Activated CD8-positive, alpha-beta memory T cell treated with anti-CD3 and anti-CD28 coated beads, Interleukin-2, amount 50 U/mL, for 24 hours (primary cell): ENCODE data around the gene LGR5.

Source experiments
- DNase-seq: peaks from one replicate; pipeline ENCODE4 v3.0.0-alpha.2; 2020; ENCODE audit errors: extremely low read depth

Gene LGR5, protein sequence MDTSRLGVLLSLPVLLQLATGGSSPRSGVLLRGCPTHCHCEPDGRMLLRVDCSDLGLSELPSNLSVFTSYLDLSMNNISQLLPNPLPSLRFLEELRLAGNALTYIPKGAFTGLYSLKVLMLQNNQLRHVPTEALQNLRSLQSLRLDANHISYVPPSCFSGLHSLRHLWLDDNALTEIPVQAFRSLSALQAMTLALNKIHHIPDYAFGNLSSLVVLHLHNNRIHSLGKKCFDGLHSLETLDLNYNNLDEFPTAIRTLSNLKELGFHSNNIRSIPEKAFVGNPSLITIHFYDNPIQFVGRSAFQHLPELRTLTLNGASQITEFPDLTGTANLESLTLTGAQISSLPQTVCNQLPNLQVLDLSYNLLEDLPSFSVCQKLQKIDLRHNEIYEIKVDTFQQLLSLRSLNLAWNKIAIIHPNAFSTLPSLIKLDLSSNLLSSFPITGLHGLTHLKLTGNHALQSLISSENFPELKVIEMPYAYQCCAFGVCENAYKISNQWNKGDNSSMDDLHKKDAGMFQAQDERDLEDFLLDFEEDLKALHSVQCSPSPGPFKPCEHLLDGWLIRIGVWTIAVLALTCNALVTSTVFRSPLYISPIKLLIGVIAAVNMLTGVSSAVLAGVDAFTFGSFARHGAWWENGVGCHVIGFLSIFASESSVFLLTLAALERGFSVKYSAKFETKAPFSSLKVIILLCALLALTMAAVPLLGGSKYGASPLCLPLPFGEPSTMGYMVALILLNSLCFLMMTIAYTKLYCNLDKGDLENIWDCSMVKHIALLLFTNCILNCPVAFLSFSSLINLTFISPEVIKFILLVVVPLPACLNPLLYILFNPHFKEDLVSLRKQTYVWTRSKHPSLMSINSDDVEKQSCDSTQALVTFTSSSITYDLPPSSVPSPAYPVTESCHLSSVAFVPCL

GRCh38 chr12:71439613-71440344 lies at the start of gene LGR5:
LGR5 (plus strand) TSS chr12:71439798; CDS start chr12:71440081, 283 bp downstream.
- DNase-seq, result no peak

- DNase-seq, result no peak
Measured at GRCh38 chr12:71392521-71393145, 47.0 kb upstream of the LGR5 start.

DNA sequence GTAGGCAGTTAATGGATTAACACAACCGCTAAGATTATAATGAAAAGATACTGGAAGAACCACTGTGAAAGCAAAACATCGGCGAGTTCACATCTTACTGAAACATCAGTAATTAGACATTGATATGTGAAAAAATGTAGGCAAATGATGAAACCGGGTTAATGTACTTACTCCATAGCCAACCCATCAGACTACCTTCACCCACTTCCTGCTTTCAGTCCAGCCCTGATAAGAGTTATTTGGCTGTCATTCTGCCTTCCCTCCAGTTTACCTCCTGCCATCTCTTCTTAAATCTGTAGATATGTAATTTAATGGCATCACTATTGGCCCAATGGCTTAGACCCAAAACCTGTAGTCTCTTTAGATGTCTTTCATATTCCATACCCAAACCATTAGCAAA lies 46.0 kb upstream of the LGR5 start:
- no peak for DNase-seq

GRCh38 chr12:71397433-71397954 lies 42.1 kb upstream of the LGR5 start:
- no peak for DNase-seq

DNA sequence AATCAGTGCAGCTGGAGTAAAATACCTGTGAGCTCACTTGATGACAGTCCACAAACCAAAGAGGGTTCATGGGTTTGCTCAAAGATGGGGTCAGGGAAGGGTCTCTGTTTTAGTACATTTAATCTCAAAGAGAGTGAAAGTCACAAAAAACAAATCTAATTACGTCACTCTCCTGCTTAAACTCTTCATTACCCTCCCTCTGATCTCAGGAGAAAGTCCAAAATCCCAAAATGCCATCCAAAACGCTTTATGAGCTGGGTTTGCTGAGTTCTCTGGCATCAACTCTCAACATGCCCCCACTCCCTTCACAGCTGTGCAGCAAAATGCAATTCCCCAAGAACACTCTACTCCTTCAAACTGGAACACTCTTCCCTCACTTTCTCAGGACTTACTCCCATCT lies 40.4 kb upstream of the LGR5 start:
- no peak for DNase-seq

DNA sequence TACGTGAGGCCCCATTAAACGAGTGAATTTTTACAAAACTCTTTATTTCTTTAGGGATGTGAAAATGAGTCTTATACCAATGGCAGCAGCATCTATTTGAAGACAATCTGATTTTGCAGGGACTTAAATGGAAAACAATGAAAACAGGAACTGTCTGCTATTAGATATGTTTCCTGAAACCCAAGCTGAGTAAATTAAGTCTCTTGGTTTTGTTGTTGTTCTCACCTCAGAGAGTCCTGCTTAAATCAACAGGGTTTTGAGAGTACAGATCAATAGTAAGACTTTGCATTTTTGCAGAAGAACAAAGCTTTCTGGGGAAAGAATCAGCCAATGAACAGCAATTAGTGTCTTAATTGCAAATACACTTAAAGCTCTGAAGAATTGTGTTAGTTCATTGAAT lies 39.1 kb upstream of the LGR5 start:
- no peak for DNase-seq

DNA sequence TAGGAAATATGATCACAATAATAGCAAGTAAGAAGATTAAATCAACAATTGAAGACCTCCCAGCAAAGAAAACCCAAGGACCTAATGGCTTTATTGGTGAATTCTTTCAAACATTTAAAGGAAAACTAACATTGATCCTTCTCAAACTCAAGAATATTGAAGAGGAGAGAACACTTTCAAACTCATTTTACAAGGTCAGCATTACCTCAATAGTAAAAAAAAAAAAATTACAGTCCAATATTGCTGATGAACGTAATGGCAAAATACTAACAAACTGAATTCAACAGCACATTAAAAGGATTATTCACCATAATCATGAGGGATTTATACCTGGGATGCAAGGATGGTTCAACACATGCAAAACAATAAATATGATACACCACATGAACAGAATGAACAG lies 33.7 kb upstream of the LGR5 start:
- no peak for DNase-seq

DNA sequence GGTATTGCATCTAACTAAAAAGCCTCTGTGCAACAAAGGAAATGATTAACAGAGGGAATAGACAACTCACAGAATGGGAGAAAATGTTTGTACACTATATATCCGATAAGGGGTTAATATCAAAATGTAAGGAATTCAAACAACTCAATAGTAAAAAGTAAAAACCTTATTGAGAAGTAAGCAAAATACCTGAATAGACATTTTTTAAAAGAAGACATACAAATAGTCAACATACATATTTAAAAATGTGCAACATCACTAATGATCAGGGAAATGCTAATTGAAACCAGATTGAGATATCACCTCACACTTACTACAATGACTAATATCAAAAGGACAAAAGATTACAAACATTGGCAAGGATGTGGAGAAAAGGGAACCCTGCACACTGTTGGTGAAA lies 31.9 kb upstream of the LGR5 start:
- no peak for DNase-seq

- no peak for DNase-seq
Measured at GRCh38 chr12:71410844-71411243, 28.8 kb upstream of the LGR5 start.

DNA sequence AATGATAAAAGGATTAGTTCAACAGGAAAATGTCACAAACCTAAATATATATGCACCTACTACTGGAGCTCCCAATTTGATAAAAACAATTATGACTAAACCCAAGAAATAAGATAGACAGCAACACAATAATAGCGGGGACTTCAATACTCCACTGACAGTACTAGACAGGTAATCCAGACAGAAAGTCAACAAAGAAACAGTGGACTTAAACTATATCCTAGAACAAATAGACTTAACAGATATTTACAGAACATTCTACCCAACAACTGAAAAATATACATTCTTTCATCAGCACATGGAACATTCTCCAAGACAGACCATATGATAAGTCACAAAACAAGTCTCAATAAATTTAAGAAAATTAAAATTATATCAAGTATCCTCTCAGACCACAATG lies 28.0 kb upstream of the LGR5 start:
- no peak for DNase-seq

DNA sequence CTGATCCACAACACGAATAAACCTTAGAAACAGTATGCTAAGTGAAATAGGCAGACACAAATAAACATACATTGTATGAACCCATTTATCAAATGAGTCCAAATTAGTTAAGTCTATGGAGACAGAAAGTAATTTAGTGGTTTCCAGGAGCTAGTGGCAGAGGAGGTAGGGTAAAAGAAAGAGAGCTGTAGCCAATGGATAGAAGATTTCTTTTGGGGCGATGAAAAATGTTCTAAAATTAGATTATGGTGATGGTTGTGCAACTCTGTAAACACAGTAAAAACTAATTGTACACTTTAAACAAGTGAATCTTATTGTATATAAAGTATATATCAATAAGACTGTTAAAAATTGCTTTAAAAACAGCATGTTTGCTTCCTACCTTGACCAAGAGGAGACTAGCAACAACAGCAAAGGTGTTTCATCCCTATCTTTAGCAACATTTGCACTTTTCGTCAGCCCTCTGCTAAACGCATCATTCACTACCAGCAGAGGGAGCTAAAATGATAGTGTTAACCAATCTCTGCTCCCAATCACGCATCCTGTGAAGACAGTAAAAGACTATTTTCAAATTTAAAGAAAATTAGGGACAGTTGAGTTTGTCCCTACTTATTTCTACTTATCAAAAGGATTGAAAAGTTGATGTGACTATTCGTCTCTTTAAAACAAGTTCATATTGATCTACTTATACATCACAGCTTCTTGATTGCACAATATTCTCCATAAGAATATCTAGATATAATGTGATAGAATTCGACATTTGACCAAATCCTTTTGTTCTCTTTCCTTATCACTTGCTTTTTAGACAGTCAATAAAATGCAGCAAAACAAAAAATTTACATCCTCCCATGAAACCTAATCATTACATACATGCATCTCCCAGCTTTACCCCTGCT lies 24.0 kb upstream of the LGR5 start:
- DNase-seq, result no peak

- no peak for DNase-seq
Measured at GRCh38 chr12:71417181-71417580, 22.4 kb upstream of the LGR5 start.

DNA sequence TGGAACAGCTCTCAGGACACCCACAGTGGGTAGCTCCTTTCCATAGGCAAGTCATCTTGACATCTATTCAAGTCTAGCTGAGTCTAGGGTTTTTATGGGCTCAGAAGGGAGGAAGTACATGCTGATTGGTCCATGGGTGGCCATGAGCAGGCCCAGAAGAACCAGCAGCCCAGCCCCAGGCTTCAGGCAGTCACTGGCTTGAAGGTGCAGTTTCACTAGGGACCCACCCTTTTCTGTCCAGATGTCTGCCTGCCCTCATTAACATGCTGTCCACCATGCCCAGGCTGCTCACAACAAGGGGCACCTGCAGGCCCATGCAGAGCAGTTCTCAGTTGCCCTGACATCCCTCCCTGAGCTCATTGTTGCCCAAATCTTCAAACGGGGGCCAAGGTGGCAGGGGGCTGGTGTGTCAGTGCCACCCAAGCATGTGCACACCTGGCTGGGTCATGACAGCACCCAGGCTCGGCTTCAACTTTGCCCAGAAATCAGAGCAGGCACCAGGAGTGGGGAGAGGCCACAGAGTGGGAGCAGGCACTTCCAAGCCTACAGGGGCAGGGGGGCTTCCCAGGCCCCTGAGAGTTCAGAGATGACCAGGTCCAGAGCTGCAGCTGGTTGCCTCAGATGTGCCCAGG lies 18.7 kb upstream of the LGR5 start:
- no peak for DNase-seq

DNA sequence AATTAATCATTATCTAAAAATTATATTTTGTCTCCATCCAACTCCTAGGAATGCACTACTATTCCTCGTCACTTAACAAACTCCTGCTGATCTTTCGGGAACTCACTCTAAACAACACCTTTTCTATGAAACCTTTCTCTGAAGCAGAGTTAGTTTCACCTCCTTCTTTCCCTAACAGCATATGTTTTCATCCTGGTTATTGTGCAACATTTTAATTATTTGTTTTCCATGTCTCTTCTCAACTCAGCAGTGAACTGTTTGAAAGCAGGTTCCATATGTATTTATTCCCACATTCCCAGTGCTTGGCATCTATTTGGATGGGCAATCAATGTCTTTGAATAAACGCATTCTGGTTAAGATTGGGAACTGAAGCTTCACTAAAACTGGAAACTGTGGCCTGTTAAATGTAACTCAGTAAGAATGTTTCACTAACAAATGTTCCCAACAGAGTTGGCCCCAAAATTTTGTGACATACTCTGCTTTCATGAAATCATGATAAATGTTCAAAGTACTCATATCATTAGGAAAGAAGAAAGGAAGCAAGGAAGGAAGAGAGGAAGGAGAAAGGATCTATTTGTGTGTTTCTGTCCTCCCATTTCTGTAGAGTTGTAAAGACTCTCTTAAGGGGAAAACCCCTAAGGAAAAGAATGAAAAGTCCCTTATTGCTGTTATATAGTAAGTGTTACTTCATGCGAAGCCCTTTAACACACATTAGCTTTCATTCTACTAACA lies 13.9 kb upstream of the LGR5 start:
- no peak for DNase-seq

DNA sequence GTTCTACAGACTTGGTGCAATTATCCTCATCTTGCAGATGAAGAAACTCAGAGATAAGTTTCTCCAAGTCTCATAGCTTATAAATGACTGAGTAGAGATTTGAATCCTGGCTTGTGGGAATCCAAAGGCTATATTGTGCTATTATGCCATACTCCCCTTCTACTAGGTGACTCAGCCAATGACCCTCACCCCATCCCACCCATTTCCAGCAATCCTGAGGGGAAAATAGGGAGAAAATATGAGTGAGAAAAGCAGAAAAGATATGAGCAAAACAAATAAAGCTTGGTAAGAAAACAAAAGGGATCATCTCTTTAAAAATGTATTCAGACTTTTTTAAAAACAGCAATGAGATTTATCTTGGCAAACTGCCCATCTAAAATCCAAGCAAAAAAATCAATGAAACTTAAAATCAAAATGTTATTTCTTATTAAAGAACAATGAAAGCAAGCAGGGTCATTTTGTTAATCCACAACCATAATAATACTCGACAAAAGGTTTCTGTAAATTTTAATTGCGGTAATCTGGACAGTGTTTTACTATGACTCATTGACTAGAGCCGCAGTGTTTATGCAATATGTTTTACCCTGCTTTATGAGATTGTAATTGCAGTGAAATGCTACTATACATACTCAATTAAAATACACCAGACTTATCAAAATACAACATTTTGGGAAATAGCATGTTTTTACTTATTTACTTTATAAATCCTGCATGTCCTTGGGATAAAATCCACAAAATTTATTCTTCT lies 13.1 kb upstream of the LGR5 start:
- no peak for DNase-seq

- no peak for DNase-seq
Measured at GRCh38 chr12:71430756-71431155, 8.8 kb upstream of the LGR5 start.

DNA sequence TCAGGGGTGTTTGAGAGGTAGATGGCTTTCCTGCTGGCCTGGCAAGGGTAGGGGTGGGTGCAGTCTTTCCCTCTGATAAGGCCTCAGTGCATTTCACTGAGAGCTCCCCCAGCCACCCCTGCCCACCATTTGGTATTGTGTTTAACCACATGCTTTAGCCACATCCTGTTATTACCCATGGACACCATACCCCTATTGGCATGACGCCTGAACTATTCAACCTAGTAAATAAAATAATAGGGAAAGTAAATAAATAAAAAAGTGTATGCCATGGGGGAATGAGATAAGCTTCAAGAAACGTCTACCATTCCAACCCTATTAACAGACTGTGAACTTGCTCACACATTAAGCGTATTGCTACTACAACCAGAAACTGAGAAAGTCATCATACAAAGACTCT lies 7.6 kb upstream of the LGR5 start:
- no peak for DNase-seq

GRCh38 chr12:71432936-71433335 lies 6.7 kb upstream of the LGR5 start:
- no peak for DNase-seq

GRCh38 chr12:71436696-71437095 lies 2.9 kb upstream of the LGR5 start:
- DNase-seq, result no peak
